ENCODE data around the gene NOTCH4. TPM values are rescaled to one million over a fixed set of nuclear protein-coding genes. Genes with fewer than 3 reads are reported as not detected.
"Not testable (repeated sequence)": the region's sequence is repeated elsewhere in the genome, so short reads cannot be mapped to it uniquely, and the experiment has no call there.

Gene NOTCH4
- total RNA-seq, 2 experiments from 2014 or later = 0.15 to 0.60 TPM

GRCh38 chr6:32195902-32196681 lies 27.8 kb downstream of the NOTCH4 start:
- Mint-ChIP-seq H3K4me3 (peak overlapping the region; percentile 95), H3K27ac (peak overlapping the region; percentile 98), H3K36me3 (ENCODE audit: low read depth) (peaks cover 16% of the 10 kb centered on the region), H3K4me1 (peaks cover 35% of the 10 kb centered on the region), H3K27me3 (peaks cover 2% of the 10 kb centered on the region), H3K9me3 (no peaks in the 10 kb centered on the region)
- POLR2A ChIA-PET = interaction anchor here (0.6 to 10.5 kb wide), 18 partner anchors 8 to 775 kb away, joined by 3 to 155 read pairs (median 4); partner anchors contain the start of genes AGPAT1, ATF6B, BRD2 and FKBPL
- DNase-seq = peak; percentile 73
- CTCF ChIA-PET = interaction anchor here (0.6 to 2.1 kb wide), 20 partner anchors 14 to 1633 kb away, joined by 3 to 20 read pairs (median 4); partner anchors contain the start of genes AGPAT1, ATF6B, BRD2 and DXO

- DNase-seq = peak; percentile 100
- H3K4me1 Mint-ChIP-seq = peaks cover 35% of the 10 kb centered on the region
- H3K27ac Mint-ChIP-seq = peak overlapping the region; percentile 98
- ChIA-PET POLR2A (interaction anchor here (0.7 to 10.5 kb wide), 12 partner anchors 9 to 776 kb away, joined by 3 to 155 read pairs (median 4); partner anchors contain the start of genes AGPAT1, ATF6B, BRD2 and FKBPL), CTCF (interaction anchor here (0.6 to 2.1 kb wide), 21 partner anchors 10 to 1632 kb away, joined by 3 to 20 read pairs (median 3); partner anchors contain the start of genes AGPAT1, ATF6B, BRD2 and DXO)
- no peaks in the 10 kb centered on the region for H3K9me3 Mint-ChIP-seq
- H3K27me3 Mint-ChIP-seq = peaks cover 2% of the 10 kb centered on the region
- H3K4me3 Mint-ChIP-seq = peak overlapping the region; percentile 95
- peaks cover 19% of the 10 kb centered on the region for H3K36me3 Mint-ChIP-seq (ENCODE audit: low read depth)
Measured at GRCh38 chr6:32195652-32195901, 28.3 kb downstream of the NOTCH4 start.

- H3K4me1 Mint-ChIP-seq = peaks cover 35% of the 10 kb centered on the region
- peak; percentile 53 for DNase-seq
Measured at GRCh38 chr6:32194825-32195651, 28.8 kb downstream of the NOTCH4 start.

GRCh38 chr6:32194388-32194787 lies 29.5 kb downstream of the NOTCH4 start:
- H3K4me1 Mint-ChIP-seq = peaks cover 35% of the 10 kb centered on the region
- no peak for DNase-seq
- no peaks in the 10 kb centered on the region for H3K9me3 Mint-ChIP-seq
- peak overlapping the region; percentile 47 for H3K27ac Mint-ChIP-seq
- ChIA-PET POLR2A (interaction anchor here (2.2 to 10.5 kb wide), 3 partner anchors 15 to 777 kb away, joined by 14 to 155 read pairs (median 16); partner anchors contain the start of genes AGPAT1, ATF6B and RNF5), CTCF (interaction anchor here (1.3 to 2.0 kb wide), 3 partner anchors 51 to 67 kb away, joined by 3 to 20 read pairs (median 5); partner anchors contain the start of genes ATF6B and FKBPL)
- H3K27me3 Mint-ChIP-seq = no peaks in the 10 kb centered on the region
- H3K36me3 Mint-ChIP-seq (ENCODE audit: low read depth) = peaks cover 25% of the 10 kb centered on the region
- H3K4me3 Mint-ChIP-seq = peak overlapping the region; percentile 95

More at GRCh38 chr6:32194825-32195651, 28.8 kb downstream of the NOTCH4 start:
- Mint-ChIP-seq H3K36me3 (ENCODE audit: low read depth) (peaks cover 24% of the 10 kb centered on the region), H3K4me3 (peak overlapping the region; percentile 95), H3K27ac (peak overlapping the region; percentile 85), H3K9me3 (no peaks in the 10 kb centered on the region), H3K27me3 (no peaks in the 10 kb centered on the region)
- ChIA-PET CTCF (interaction anchor here (0.7 to 2.1 kb wide), 17 partner anchors 11 to 774 kb away, joined by 3 to 20 read pairs (median 4); partner anchors contain the start of genes AGPAT1, ATF6B, BRD2 and DXO), POLR2A (interaction anchor here (0.7 to 10.5 kb wide), 12 partner anchors 9 to 777 kb away, joined by 3 to 155 read pairs (median 4); partner anchors contain the start of genes AGPAT1, ATF6B, BRD2 and FKBPL)

GRCh38 chr6:32193096-32193495 lies 30.8 kb downstream of the NOTCH4 start:
- CTCF ChIA-PET = interaction anchor here (0.6 to 1.3 kb wide), 4 partner anchors 14 to 234 kb away, joined by 3 to 8 read pairs (median 4); partner anchors contain the start of genes FKBPL, NELFE and SKIC2
- H3K4me1 Mint-ChIP-seq = peaks cover 47% of the 10 kb centered on the region
- H3K36me3 Mint-ChIP-seq (ENCODE audit: low read depth) = peaks cover 38% of the 10 kb centered on the region
- not testable (repeated sequence) for H3K9me3 Mint-ChIP-seq, H3K27me3 Mint-ChIP-seq, DNase-seq
- POLR2A ChIA-PET = interaction anchor here (0.7 to 10.5 kb wide), 8 partner anchors 14 to 781 kb away, joined by 3 to 155 read pairs (median 6); partner anchors contain the start of genes AGPAT1, ATF6B, DXO and FKBPL
- H3K27ac Mint-ChIP-seq = peak overlapping the region; percentile 99
- peak overlapping the region; percentile 100 for H3K4me3 Mint-ChIP-seq

DNA sequence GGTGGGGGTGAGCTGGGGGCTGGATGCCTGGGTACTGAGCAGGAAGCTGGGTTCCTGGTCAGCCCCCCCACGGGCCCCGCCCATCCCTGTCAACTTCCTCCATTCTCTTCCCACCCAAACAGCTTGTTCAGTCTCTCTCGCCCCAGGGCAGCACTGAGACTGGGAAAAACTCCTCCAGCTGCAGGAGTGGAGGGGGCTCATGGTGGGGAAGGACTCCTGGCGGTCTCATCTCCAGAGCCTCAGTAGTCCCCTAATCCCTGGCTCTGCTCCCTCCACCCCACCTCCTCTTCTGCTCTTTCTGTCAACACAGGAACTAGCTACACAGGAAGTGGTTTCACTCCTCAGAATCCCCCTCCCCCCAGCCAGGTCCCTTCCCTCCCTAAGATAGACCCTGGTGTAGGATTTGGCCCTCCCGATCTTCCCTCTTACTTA lies 31.2 kb downstream of the NOTCH4 start, which contains the start of gene GPSM3:
GPSM3 (minus strand) TSS at position 36 of the 432 bp plus-strand sequence. CDS start 130 bp downstream, outside the sequence.
- Mint-ChIP-seq H3K4me3 (peak within 1 kb of the TSS; percentile 100), H3K4me1 (peaks cover 52% of the 10 kb centered on the region), H3K9me3 (no peaks in the 10 kb centered on the region), H3K36me3 (ENCODE audit: low read depth) (peaks cover 42% of the 10 kb centered on the region), H3K27me3 (no peaks in the 10 kb centered on the region), H3K27ac (peak within 1 kb of the TSS; percentile 99)
- CTCF ChIA-PET = interaction anchor here (0.6 to 1.2 kb wide), 3 partner anchors 13 to 233 kb away, joined by 3 to 8 read pairs (median 4); partner anchors contain the start of genes NELFE and SKIC2
- POLR2A ChIA-PET = interaction anchor here (0.7 to 10.5 kb wide), 10 partner anchors 13 to 781 kb away, joined by 3 to 155 read pairs (median 5); partner anchors contain the start of genes AGPAT1, ATF6B, DXO and FKBPL
- peak; percentile 69 for DNase-seq

DNA sequence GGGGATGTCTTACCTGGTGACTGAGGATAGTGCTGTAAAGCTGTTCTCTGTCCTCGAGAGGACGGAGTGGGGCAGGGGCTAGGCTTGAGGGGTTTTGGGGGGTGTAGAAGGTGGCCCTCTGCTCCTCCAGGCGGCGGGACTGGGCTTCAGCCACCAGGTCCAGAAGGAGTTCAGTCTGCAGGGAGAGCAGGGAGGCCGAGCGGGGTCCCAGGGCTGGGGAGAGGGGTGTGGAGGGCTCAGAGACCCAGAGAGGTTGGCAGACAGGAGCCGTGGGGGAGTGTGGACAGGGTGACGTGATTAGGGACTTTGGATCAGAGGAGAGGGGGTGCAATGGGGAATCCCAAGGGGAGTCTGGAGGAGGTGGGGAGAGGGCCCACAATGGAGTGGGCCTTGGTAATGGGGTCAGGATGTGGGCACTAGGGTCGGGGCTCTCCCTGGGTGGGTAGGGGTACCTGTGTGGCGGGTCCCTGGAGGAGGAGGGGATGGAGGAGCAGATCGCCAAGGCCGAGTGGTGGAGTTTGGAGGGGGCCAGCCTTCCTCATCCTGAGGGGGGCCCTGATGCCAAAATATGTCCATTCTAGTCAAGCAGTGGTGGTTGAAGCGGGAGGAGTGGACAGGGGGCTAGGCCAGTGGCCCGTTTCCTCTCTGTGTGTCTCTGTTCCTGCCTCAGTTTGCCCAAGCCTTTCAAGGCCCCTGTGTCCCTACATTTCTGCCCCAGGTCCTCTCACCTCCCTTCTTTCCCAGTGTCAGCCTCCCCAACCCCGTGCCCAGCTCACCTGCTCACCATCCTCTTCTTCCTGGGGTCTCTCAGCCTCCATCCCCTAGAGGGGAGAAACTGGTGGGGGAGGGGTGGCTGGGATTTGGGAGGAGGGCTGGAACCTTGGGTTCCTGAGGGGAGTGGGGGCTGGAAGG lies 31.9 kb downstream of the NOTCH4 start:
- POLR2A ChIA-PET = interaction anchor here (0.7 to 10.5 kb wide), 11 partner anchors 12 to 782 kb away, joined by 3 to 155 read pairs (median 7); partner anchors contain the start of genes AGPAT1, ATF6B, FKBPL and PSMB8
- H3K4me1 Mint-ChIP-seq = peaks cover 56% of the 10 kb centered on the region
- no peak for DNase-seq

GRCh38 chr6:32190911-32191677 lies 32.8 kb downstream of the NOTCH4 start:
- Mint-ChIP-seq H3K4me1 (peaks cover 61% of the 10 kb centered on the region), H3K27ac (peak overlapping the region; percentile 99), H3K4me3 (peak overlapping the region; percentile 100), H3K36me3 (ENCODE audit: low read depth) (peaks cover 57% of the 10 kb centered on the region), H3K9me3 (no peaks in the 10 kb centered on the region), H3K27me3 (no peaks in the 10 kb centered on the region)
- ChIA-PET POLR2A (interaction anchor here (0.7 to 10.5 kb wide), 8 partner anchors 12 to 1081 kb away, joined by 3 to 155 read pairs (median 4); partner anchors contain the start of genes AGPAT1, ATF6B, DXO and FKBPL), CTCF (interaction anchor here (1.2 kb wide), 1 partner anchor 11 kb away, joined by 6 read pairs; no protein-coding TSS in a partner anchor)
- DNase-seq = no peak

More for the DNA sequence above, 31.9 kb downstream of the NOTCH4 start:
- Mint-ChIP-seq H3K4me3 (peak overlapping the region; percentile 100), H3K36me3 (ENCODE audit: low read depth) (peaks cover 49% of the 10 kb centered on the region), H3K27me3 (no peaks in the 10 kb centered on the region), H3K9me3 (no peaks in the 10 kb centered on the region), H3K27ac (peak overlapping the region; percentile 99)
- CTCF ChIA-PET = interaction anchor here (0.6 to 1.2 kb wide), 3 partner anchors 13 to 233 kb away, joined by 3 to 8 read pairs (median 4); partner anchors contain the start of genes NELFE and SKIC2

DNA sequence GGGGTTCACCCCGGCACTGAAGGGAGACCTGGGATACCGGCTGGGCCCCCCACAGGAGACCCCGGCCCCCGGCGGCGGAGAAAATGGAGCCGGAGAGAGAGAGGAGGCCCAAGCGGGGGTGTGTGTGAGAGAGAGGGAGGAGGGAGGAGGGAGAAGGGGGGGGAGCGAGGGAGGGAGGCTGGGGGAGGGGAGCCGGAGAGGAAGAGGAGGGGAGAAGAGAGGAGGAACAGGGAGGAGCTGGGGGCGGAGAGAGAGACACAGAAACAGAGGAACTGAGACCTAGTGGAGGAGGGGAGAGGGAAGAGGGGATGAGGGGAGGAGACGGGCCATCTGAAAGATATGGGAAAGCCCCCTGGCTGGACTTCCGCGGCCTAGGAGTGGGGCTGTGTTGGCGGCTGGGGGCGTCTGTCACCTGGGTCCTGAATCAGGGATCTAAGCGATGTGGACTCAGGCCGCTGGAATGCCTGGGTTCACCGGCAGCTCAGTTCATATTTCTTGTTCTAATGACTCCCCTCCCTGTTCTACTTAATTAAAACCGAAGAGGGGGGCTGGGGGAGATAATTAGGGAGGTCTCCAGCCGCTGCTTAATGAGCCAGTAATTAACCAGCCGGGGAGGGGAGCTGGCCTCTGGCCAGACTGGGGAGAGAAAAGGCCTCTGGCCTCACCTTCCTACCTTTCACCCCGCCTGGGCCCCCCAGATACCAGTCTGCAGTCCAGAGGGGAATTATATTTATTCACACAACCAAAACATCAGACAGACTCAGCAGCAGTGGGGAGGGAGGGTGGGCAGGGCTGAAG lies 33.6 kb downstream of the NOTCH4 start, which contains the start of gene PBX2:
PBX2 (minus strand) TSS at position 149 of the 798 bp plus-strand sequence. CDS start 287 bp downstream, outside the sequence.
- CTCF ChIA-PET = interaction anchor here (1.2 kb wide), 1 partner anchor 11 kb away, joined by 6 read pairs; no protein-coding TSS in a partner anchor
- POLR2A ChIA-PET = interaction anchor here (0.6 to 10.5 kb wide), 8 partner anchors 11 to 1081 kb away, joined by 3 to 155 read pairs (median 4); partner anchors contain the start of genes AGPAT1, ATF6B, DXO and FKBPL
- peak; percentile 89 for DNase-seq
- Mint-ChIP-seq H3K4me1 (peaks cover 66% of the 10 kb centered on the region), H3K4me3 (peak within 1 kb of the TSS; percentile 100), H3K27me3 (no peaks in the 10 kb centered on the region), H3K27ac (peak within 1 kb of the TSS; percentile 99), H3K9me3 (no peaks in the 10 kb centered on the region), H3K36me3 (ENCODE audit: low read depth) (peaks cover 65% of the 10 kb centered on the region)
